Omental fat pad (tissue), 4 donors: ENCODE data around the gene VWCE. TPM values are rescaled to one million over a fixed set of nuclear protein-coding genes. Genes with fewer than 3 reads are reported as not detected.

ENCODE experiments used
- ATAC-seq: fragments of 150-250 bp; one replicate; pipeline ENCODE4 v1.9.1; 2016; ENCODE audit warnings: mild to moderate bottlenecking, moderate library complexity; ENCODE audit not compliant: low FRiP score
- DNase-seq: peaks from one replicate; pipeline ENCODE4 v3.0.0-alpha.2; 2019; ENCODE audit warnings: low spot score
- CTCF ChIP-seq, 3 donors: fragments of 450-650 bp; IDR thresholded peaks; one replicate each; pipeline ENCODE4 v1.5.1; 2016 to 2017; ENCODE audit warnings: antibody characterized with exemption in 3 of 3, mild to moderate bottlenecking in 3 of 3, moderate library complexity in 2 of 3
- total RNA-seq, 4 donors: library from RNA; depleted of rRNA; stranded (reverse); fragments of >200 nt; gene quantifications; one replicate each; pipeline ENCODE4 v1.1.0, GENCODE V29; 2016

The VWCE gene
- total RNA-seq, 4 donors from 2014 or later: 0.94 to 6.9 (median 4.6) TPM

- TF ChIP-seq CTCF (IDR thresholded peaks at IDR 0.05): no peak
- ATAC-seq: no peak
- DNase-seq: no peak
Observed at GRCh38 chr11:61266602-61267001, 28.5 kb downstream of the VWCE start.

GRCh38 chr11:61265357-61265756, 29.8 kb downstream of the VWCE start:
- no peak for DNase-seq
- no peak for TF ChIP-seq CTCF (IDR thresholded peaks at IDR 0.05)
- ATAC-seq: no peak

GRCh38 chr11:61264795-61265194, 30.3 kb downstream of the VWCE start:
- TF ChIP-seq CTCF (IDR thresholded peaks at IDR 0.05): no peak
- ATAC-seq (no peak), DNase-seq (no peak)

- ATAC-seq (no peak), DNase-seq (no peak)
- TF ChIP-seq CTCF (IDR thresholded peaks at IDR 0.05): no peak
Observed at GRCh38 chr11:61264371-61264770, 30.7 kb downstream of the VWCE start.

GRCh38 chr11:61259363-61259762, 35.8 kb downstream of the VWCE start:
- TF ChIP-seq CTCF (IDR thresholded peaks at IDR 0.05): no peak
- DNase-seq (no peak), ATAC-seq (no peak)

- DNase-seq: no peak
- no peak for ATAC-seq
- TF ChIP-seq CTCF (IDR thresholded peaks at IDR 0.05): no peak
Observed at GRCh38 chr11:61258546-61258945, 36.6 kb downstream of the VWCE start.

- no peak for TF ChIP-seq CTCF (IDR thresholded peaks at IDR 0.05)
- no peak for ATAC-seq
- no peak for DNase-seq
Observed at GRCh38 chr11:61256710-61257482, 38.2 kb downstream of the VWCE start.
